HCT116 (cell line): ENCODE measurements around the gene POLN. TPM values are rescaled to one million over a fixed set of nuclear protein-coding genes. Genes with fewer than 3 reads are reported as not detected.

Experiments
- ATAC-seq: fragments of 200-7000 bp; cut with Tn5 transposase; 2 replicates; pipeline ENCODE4 v1.9.1; 2020; ENCODE audit warnings: mild to moderate bottlenecking, moderate library complexity
- BruUV-seq: library from RNA; stranded (reverse); fragments of 400-500 nt; replicated peaks from 2 replicates; lab custom pipeline; 2021; lab: Mats Ljungman, UMichigan
- CTCF ChIA-PET: fragments of 300-600 bp; sonication (Branson Sonifier 250); formaldehyde crosslinking; loops from one replicate; lab custom pipeline; 2021; ENCODE audit warnings: antibody characterized with exemption; lab: Charles Lee
- POLR2A ChIA-PET: fragments of 300-600, 350-600 bp; sonication (Branson Sonifier 250); formaldehyde crosslinking; loops from one replicate; lab custom pipeline; 2021; ENCODE audit warnings: antibody characterized with exemption; lab: Charles Lee
- RAD21 ChIA-PET, 2 experiments: fragments of 300-600 bp; sonication (Branson Sonifier 250); formaldehyde crosslinking; loops; one replicate each; lab custom pipeline; 2023; ENCODE audit warnings: low total read pairs in 2 of 2; ENCODE audit not compliant: uncharacterized antibody in 2 of 2, unreplicated experiment in 2 of 2, low non-redundant PET in 1 of 2; lab: Charles Lee
- DNase-seq: peaks from one replicate; pipeline ENCODE4 v3.0.0-alpha.2; 2010; ENCODE audit warnings: low read depth, low spot score
- H2AFZ ChIP-seq: fragments of 200-600 bp; shearing (Covaris generic), sonication (generic); 2 replicates; pipeline ENCODE4 v1.6.1; 2017; ENCODE audit warnings: low read depth, mixed run types, mixed read lengths, antibody characterized with exemption, low read length; ENCODE audit not compliant: poor library complexity, severe bottlenecking
- H3K27ac ChIP-seq: 2 replicates; pipeline ENCODE4 v1.5.1; 2012; ENCODE audit warnings: low read depth, low read length
- H3K27me3 ChIP-seq: fragments of 200-600 bp; sonication (generic); 2 replicates; pipeline ENCODE4 v1.6.1; 2016; ENCODE audit warnings: mixed run types, low read length, mixed read lengths; ENCODE audit not compliant: insufficient read depth
- H3K36me3 ChIP-seq, 2 experiments: fragments of 200-500 bp in 1 of 2; fragments of 200-600 bp in 1 of 2; sonication (Bioruptor generic) in 1 of 2; sonication (generic) in 1 of 2; 2 replicates each; pipeline versions ENCODE4 v1.5.1 to v1.6.1; 2014 to 2016; ENCODE audit warnings: low read length in 2 of 2, inconsistent platforms in 1 of 2, mixed read lengths in 1 of 2, mixed run types in 1 of 2; ENCODE audit not compliant: insufficient read depth in 2 of 2, control insufficient read depth in 1 of 2
- H3K4me1 ChIP-seq, 2 experiments: fragments of 200-600 bp in 1 of 2; sonication (generic) in 1 of 2; 2 replicates each; pipeline versions ENCODE4 v1.5.1 to v1.6.1; 2012 to 2017; ENCODE audit warnings: low read length in 2 of 2, inconsistent platforms in 1 of 2, mild to moderate bottlenecking in 1 of 2, mixed read lengths in 1 of 2, mixed run types in 1 of 2, moderate library complexity in 1 of 2; ENCODE audit not compliant: insufficient read depth in 2 of 2, control insufficient read depth in 1 of 2
- H3K4me2 ChIP-seq: fragments of 200-600 bp; sonication (generic); 2 replicates; pipeline ENCODE4 v1.6.1; 2017; ENCODE audit warnings: mixed run types, low read length, mixed read lengths
- H3K4me3 ChIP-seq, 2 experiments: fragments of 200-600 bp in 1 of 2; sonication (generic) in 1 of 2; replicated peaks in 1 of 2; 2 replicates each; pipeline ENCODE4 v1.5.1; 2011 to 2016; ENCODE audit warnings: low read length in 2 of 2, control low read depth in 1 of 2, low read depth in 1 of 2, mild to moderate bottlenecking in 1 of 2, mixed read lengths in 1 of 2, mixed run types in 1 of 2
- H3K79me2 ChIP-seq: fragments of 200-600 bp; sonication (generic); 2 replicates; pipeline ENCODE4 v1.6.1; 2017; ENCODE audit warnings: mild to moderate bottlenecking, mixed run types, low read length, moderate library complexity, mixed read lengths; ENCODE audit not compliant: insufficient read depth
- H3K9ac ChIP-seq: fragments of 200-600 bp; sonication (generic); 2 replicates; pipeline ENCODE4 v1.6.1; 2016; ENCODE audit warnings: low read length, mixed read lengths
- H3K9me2 ChIP-seq: fragments of 200-600 bp; sonication (generic), shearing (Covaris generic); 2 replicates; pipeline ENCODE4 v1.6.1; 2017; ENCODE audit warnings: mixed run types, mild to moderate bottlenecking, moderate library complexity; ENCODE audit not compliant: insufficient read depth
- H3K9me3 ChIP-seq, 2 experiments: fragments of 200-500 bp in 1 of 2; fragments of 200-600 bp in 1 of 2; sonication (Bioruptor generic) in 1 of 2; sonication (generic) in 1 of 2; 2 replicates each; pipeline ENCODE4 v1.6.1; 2014 to 2017; ENCODE audit warnings: low read length in 2 of 2, mixed read lengths in 2 of 2, inconsistent platforms in 1 of 2, low read depth in 1 of 2, mild to moderate bottlenecking in 1 of 2, mixed run types in 1 of 2, moderate library complexity in 1 of 2; ENCODE audit not compliant: control insufficient read depth in 1 of 2, insufficient read depth in 1 of 2
- H4K20me1 ChIP-seq: fragments of 200-600 bp; sonication (generic), shearing (Covaris generic); 2 replicates; pipeline ENCODE4 v1.6.1; 2017; ENCODE audit warnings: mixed run types, mild to moderate bottlenecking, moderate library complexity; ENCODE audit not compliant: insufficient read depth
- ATF3 ChIP-seq: IDR thresholded peaks from 2 replicates; pipeline ENCODE4 v1.6.1; 2012
- EGR1 ChIP-seq: IDR thresholded peaks from 2 replicates; pipeline ENCODE4 v1.6.1; 2012; ENCODE audit warnings: low read depth
- JUND ChIP-seq: IDR thresholded peaks from 2 replicates; pipeline ENCODE4 v1.6.1; 2012
- MAX ChIP-seq: IDR thresholded peaks from 2 replicates; pipeline ENCODE4 v1.6.1; 2012
- POLR2A ChIP-seq: IDR thresholded peaks from 2 replicates; pipeline ENCODE4 v1.7.0; 2011; ENCODE audit warnings: borderline replicate concordance; ENCODE audit not compliant: insufficient read depth, insufficient read length; ENCODE audit errors: extremely low read depth
- POLR2AphosphoS5 ChIP-seq: IDR thresholded peaks from 2 replicates; pipeline ENCODE4 v1.6.1; 2011; ENCODE audit warnings: mild to moderate bottlenecking, low read depth, low read length, moderate library complexity
- REST ChIP-seq: IDR thresholded peaks from 2 replicates; pipeline ENCODE4 v1.6.1; 2012; ENCODE audit warnings: low read depth
- SIN3A ChIP-seq: IDR thresholded peaks from 2 replicates; pipeline ENCODE4 v1.6.1; 2012; ENCODE audit warnings: low read depth
- TCF7L2 ChIP-seq: IDR thresholded peaks from 2 replicates; pipeline ENCODE4 v1.7.0; 2011; ENCODE audit warnings: borderline replicate concordance, inconsistent platforms; ENCODE audit not compliant: insufficient read depth, insufficient read length; ENCODE audit errors: extremely low read depth
- YY1 ChIP-seq: IDR thresholded peaks from 2 replicates; pipeline ENCODE4 v1.6.1; 2011; ENCODE audit warnings: low read length, low read depth, moderate library complexity, mild to moderate bottlenecking; ENCODE audit not compliant: insufficient replicate concordance; ENCODE audit errors: extremely low read depth
- ZBTB33 ChIP-seq: IDR thresholded peaks from 2 replicates; pipeline ENCODE4 v1.6.1; 2011; ENCODE audit warnings: mild to moderate bottlenecking, low read length, moderate library complexity; ENCODE audit not compliant: insufficient replicate concordance; ENCODE audit errors: extremely low read depth
- intact Hi-C: fragments of 100-400 bp; cut with micrococcal nuclease; formaldehyde crosslinking; loops from 2 replicates; pipeline ENCODE4 v1.10.0; 2022
- total RNA-seq: library from RNA; stranded (reverse); gene quantifications from one replicate; pipeline ENCODE4 v1.2.1, GENCODE V29; 2021; ENCODE audit not compliant: unreplicated experiment

POLN gene
- total RNA-seq, 1 experiment from 2014 or later, result 3.1 TPM

GRCh38 chr4:2116687-2117400 is 125.1 kb downstream of the POLN start (continued):
- TF ChIP-seq TCF7L2 (no peak), SIN3A (no peak), ZBTB33 (no peak), MAX (no peak)

GRCh38 chr4:2105559-2105958 is 136.4 kb downstream of the POLN start:
- TF ChIP-seq MAX (no peak), ZBTB33 (no peak), EGR1 (no peak), POLR2AphosphoS5 (no peak), JUND (no peak), YY1 (no peak), REST (no peak), ATF3 (no peak), POLR2A (no peak)
- peaks cover 7 to 13% of the 10 kb centered on the region in 2 experiments; a peak in 3 of 4 replicates for H3K9me3 ChIP-seq
- DNase-seq, result no peak
- H4K20me1 ChIP-seq, result no peaks in the 10 kb centered on the region
- no peak overlapping the region for H3K27ac ChIP-seq
- ATAC-seq, result no peak
- CTCF ChIA-PET, result no interaction called here
- no peak overlapping the region for H3K4me3 ChIP-seq
- no TSS peak for BruUV-seq
- no peaks in the 10 kb centered on the region for H3K9me2 ChIP-seq
- H3K27me3 ChIP-seq, result no peaks in the 10 kb centered on the region
- RAD21 ChIA-PET, result no interaction called here
- H3K4me1 ChIP-seq, result no peaks in the 10 kb centered on the region
- H3K36me3 ChIP-seq, result no peaks in the 10 kb centered on the region
- POLR2A ChIA-PET, result no interaction called here
- no peaks in the 10 kb centered on the region for H3K79me2 ChIP-seq
- no peak overlapping the region for H2AFZ ChIP-seq
- no peak overlapping the region for H3K4me2 ChIP-seq
- H3K9ac ChIP-seq, result no peak overlapping the region
- intact Hi-C loops, result no loop called here
